ENCODE measurements around the gene PABPN1L.

DNA sequence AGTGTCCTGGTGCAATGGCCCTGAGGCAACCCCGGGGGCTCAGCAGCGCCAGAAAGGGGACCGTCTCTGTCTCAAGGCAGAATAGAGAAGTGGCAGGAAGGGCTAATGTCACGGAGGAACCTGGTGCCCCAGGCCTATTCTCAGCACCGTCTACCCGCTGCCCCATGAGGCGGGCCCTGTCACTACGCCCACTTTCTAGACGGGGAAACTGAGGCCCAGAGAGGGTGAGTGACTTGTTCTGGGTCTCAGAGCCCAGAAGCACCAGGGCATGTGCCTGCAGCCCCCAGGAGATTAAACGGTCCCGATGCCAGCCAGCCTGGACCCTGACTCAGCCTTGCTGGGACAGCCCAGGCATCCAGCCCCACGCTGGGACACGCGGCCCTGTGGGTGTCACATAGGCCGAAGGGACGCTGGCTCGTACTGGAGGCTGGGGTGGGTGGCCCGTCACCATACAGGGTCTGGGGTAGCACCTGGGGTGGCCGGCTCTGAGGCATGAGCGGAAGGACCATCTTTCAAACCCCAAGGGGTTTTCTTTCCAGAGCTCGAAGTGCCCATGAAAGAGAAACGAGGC is 40.2 kb upstream of the PABPN1L start:
- TF ChIP-seq, protein P1, sequence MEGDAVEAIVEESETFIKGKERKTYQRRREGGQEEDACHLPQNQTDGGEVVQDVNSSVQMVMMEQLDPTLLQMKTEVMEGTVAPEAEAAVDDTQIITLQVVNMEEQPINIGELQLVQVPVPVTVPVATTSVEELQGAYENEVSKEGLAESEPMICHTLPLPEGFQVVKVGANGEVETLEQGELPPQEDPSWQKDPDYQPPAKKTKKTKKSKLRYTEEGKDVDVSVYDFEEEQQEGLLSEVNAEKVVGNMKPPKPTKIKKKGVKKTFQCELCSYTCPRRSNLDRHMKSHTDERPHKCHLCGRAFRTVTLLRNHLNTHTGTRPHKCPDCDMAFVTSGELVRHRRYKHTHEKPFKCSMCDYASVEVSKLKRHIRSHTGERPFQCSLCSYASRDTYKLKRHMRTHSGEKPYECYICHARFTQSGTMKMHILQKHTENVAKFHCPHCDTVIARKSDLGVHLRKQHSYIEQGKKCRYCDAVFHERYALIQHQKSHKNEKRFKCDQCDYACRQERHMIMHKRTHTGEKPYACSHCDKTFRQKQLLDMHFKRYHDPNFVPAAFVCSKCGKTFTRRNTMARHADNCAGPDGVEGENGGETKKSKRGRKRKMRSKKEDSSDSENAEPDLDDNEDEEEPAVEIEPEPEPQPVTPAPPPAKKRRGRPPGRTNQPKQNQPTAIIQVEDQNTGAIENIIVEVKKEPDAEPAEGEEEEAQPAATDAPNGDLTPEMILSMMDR (IDR thresholded peaks at IDR 0.05), result no peak
- no peak for TF ChIP-seq POLR2A (IDR thresholded peaks at IDR 0.05)
